NCI-H146 treated with DMSO at 0.1 percent for 48 hours (cell line): Measurements from ENCODE around the gene DBR1.

Source experiments
- DNase-seq: peaks from one replicate; lab custom pipeline; 2025; ENCODE audit not compliant: unreplicated experiment; lab: John Stamatoyannopoulos, UW

Gene DBR1

GRCh38 chr3:138174421-138175131, at the start of gene DBR1:
TSS of gene DBR1 (minus strand) at chr3:138174921. CDS start at chr3:138174795, 126 bp downstream.
- DNase-seq, result peak; percentile 93

DNA sequence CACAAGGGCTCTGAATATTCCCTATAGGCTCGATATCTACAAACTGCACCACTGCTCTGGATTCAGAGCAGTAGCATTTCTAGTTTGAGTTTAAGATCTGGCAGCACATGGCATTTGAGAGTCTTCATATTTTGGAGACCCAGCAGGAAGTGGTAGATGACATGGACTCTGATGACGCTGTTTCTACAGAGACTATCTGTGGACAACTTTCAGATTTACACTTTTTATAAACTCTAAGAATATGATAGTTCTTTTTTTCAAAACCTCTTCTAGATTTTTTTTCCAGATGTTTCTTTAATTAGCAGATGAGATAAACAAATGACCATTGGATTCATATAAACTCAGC, 48.2 kb upstream of the DBR1 start:
- DNase-seq, result no peak

DNA sequence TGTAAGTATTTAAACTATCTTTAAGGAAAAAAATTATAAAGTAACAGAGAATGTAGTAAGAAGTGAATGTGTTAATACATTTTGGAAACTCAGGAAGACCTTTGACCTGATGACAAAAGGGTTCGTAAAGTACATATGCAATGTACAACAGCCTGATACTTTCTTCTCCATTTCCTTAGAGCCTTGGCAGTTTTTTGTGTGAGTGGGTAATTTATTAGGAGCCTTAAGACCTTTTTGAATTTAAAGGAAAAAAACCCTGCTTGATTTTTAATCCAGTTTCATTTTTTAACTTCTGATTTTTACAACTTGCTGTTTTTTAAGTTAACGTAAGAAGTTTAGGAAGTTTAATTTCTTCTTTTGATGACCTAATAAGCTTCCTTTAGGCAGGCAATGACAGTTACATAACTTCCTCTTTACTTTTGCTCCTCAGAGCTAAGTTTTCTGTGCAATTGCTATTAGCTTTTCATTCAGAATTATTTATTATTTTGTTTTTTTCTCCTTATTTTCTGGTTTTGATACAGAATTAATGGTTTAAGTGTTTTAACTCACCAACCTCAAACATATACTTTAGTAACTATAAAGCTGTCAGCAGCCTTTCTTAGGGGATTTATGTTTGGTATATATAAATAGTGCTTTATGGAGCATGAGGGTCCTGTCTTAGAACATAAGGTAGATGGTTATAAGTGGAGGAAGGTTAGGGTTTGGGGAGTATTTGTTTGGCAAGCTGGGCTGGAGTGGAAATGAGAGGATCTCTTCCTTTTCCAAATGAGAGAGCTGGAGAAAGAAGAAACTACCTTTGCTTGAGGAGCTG, 47.6 kb upstream of the DBR1 start:
- DNase-seq, result no peak

DNA sequence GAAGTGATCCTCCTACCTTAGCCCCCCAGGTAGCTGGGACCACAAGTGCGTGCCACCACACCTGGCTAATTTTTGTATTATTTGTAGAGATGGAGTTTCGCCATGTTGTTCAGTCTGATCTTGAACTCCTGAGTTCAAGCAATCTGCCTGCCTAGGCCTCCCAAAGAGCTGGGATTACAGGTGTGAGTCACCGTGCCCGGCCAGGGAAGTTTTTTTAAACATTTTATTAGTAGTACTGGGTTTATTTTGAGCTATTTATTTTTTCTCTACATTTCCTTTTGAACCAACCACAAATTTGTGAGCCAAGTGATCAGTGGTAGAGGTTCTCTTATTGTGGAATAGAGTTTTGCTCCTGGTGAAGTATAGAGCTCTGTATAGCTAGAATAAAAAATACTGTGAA, 46.1 kb upstream of the DBR1 start:
- no peak for DNase-seq

DNA sequence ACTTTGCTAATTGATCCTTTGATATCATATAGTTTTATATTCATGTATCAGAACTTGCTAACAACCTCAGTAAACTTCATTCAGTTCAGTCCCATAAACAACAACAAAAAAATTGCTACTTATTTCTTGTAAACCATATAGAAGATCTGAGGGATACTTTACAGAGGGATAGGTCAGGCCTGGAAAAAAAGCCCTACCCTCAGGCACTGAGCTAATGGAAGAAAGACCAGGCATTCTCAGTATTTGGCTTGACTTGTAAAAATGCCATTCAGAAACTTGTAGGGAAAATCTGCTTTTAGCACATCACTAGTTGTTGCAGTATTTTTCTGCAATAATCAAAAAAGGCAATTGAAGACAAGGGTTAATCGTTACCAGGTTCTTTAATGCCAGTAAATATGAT, 45.5 kb upstream of the DBR1 start:
- DNase-seq, result no peak

DNA sequence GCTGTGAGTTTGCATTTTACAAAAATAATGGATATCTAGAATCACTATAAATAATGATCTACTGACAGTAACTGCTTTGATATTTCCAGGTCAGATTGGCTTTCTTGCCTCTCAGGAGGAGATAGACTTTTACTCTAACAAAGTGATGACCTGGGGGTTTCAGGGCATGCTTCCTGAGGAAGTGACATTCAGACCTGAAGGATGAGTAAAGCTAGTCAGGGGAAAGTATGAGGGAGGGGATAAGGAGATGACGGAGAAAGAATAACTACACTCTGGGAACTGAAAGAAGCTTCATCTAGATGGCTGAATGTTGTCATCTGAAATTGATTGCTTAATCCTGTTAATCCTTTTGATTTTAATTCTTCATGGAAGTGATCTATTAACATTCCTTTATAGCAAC, 44.5 kb upstream of the DBR1 start:
- no peak for DNase-seq

- DNase-seq, result no peak
These were observed 38.8 kb upstream of the DBR1 start for GRCh38 chr3:138213398-138214085.

DNA sequence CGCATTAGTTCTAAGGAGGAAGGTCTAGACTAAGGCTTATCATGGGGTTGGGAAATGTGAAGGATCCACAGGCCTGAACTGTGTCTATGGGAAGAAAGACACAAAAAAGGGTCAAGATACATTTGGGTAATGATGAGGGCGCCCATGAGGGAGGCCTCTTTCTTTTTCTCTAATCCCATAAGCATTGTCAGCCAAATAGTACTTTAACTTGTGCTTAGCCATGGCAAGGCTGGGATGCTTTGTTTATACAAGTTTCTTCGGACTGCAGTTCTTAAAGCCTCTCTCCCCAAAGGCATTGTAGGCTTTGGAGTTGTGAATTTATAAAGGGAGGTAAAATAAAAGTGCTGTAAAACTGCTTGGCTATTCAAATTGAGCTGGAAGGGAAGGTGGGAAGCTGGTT, 35.8 kb upstream of the DBR1 start:
- DNase-seq, result no peak

DNA sequence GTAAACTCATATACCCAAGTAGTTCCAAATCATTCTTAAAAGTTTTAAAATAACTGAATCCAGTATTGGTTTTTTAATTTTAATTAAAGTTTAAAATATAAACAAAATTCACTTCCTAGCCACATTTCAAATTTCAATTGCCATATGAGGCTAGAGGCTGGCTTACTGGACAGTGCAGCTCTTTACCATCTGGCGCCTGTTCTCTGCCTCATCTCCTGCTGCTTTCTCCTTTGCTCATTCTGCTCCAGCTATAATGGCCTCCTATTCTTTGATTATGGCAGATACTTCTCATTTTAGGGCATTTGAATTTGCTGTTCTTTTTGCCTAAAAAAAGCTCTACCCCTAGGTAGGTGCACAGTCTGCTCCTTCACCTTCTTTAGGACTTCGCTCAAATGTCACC, 31.5 kb upstream of the DBR1 start:
- DNase-seq, result no peak

DNA sequence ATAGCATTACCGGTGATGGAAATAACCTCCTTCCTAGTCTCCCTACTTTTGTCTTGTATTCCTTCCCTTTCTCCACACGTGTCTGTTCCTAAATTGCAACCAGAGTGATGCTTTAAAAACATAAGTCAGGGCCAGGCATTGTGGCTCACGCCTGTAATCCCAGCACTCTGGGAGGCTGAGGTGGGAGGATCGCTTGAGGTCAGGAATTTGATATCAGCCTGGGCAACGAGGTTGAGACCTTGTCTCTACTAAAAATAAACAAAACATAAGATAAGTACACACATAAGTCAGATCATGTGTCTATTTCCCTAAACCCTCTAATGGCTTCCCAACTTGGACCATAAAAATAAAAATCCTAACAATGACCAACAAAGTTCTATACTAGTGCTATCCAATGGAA, 30.8 kb upstream of the DBR1 start:
- no peak for DNase-seq

DNA sequence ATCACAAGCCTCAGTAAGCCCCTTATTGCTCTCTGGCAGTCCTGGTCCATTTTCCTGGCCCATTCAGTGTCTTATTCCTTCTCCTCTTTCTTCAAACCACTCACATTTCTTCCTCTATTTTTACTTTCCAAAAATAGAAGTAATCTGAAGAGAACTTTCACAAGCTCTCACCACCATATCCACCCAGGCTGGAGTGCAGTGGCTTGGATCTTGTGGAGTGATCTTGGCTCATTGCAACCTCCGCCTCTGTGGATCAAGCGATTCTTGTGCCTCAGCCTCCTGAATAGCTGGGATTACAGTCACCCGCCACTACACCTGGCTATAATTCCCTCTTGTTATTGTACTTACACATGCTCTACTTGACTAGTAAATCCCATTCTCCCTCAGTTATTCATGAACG, 29.2 kb upstream of the DBR1 start:
- DNase-seq, result no peak

GRCh38 chr3:138202945-138203701, 28.4 kb upstream of the DBR1 start:
- no peak for DNase-seq

DNA sequence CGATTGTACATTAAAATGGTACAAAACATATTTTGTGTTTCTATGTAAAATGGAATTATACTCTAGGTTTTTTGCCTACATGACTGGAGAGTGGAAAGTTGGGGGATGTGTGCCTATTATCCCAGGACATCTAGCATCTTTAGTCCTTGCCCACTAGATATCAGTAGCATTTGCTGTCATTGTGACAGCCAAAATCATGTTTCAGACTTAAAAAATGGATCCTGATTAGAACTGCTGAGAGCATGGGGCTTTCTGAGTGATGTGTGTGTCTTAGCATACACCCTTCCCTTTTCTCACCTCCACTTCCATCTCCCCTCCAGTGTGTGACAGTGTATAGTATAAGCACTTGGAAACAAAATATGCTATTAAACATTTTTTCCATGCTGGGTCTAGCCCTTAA, 25.7 kb upstream of the DBR1 start:
- DNase-seq, result no peak

- DNase-seq, result no peak
These were observed 25.1 kb upstream of the DBR1 start for GRCh38 chr3:138199851-138200250.

GRCh38 chr3:138197524-138197923, 22.8 kb upstream of the DBR1 start:
- DNase-seq, result no peak

DNA sequence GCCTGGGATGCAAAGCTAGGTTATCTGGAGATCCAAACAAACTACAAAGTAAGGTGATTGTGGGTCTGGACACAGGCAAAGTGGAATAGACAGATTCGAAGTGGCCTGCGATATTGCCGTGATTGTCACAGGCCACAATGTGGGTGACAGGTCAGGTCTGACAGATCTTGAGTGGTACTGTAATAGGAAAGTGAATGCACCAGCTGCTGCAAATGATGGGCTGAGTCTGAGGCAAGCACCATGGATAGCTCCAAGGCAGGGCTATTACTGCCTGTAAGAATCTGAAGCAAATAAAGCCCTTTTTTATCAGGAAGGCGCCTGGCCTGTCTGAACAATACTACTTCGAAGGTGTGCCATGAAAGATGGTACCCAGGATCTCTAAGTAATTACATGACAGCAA, 22.3 kb upstream of the DBR1 start:
- DNase-seq, result no peak

DNA sequence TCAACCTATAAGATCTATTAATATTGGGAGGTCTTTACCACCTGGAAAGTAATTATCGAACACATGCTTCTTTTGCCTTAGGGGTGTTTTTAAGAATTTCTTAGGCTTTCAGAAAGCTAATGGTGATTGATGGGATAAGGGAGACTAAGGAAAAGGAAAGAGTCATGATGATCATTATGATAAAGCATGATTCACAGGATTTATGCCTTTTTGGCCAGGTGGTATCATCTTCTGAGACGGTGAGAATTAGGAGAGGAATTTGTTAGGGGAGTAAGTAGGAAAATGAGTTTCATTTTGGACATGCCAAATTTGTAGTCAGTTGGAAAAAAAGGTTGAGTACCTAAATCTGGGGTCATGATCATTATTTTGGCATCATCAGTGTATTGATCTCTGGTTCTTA, 21.3 kb upstream of the DBR1 start:
- DNase-seq, result no peak

DNA sequence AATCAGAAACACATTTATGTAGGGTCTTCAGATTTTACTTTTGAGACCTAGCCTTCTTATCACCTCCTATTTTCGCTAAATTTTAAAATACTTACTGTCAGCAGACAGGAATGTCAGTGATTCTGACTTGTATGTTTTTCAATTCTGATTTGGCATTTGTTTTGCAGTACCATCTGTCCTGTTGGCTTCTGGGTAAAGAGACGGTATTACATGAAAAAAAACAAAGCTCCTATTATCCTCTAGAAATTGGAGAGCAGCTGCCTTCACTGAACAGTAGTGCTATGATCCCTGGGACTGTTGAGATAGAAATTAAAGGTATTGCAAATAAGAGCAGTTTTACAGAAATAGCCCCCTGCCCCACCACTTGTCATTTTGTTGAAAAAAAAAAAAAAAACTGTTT, 20.8 kb upstream of the DBR1 start:
- peak; percentile 25 for DNase-seq

- peak; percentile 52 for DNase-seq
These were observed 13.5 kb upstream of the DBR1 start for GRCh38 chr3:138188013-138188730.

- peak; percentile 88 for DNase-seq
These were observed 12.7 kb upstream of the DBR1 start, which contains the start of gene ARMC8 for GRCh38 chr3:138187296-138188012. TSS of gene ARMC8 (plus strand) at chr3:138187301. CDS start at chr3:138187555, 254 bp downstream.
